H54 (cell line): ENCODE data around the gene TXNIP.
"Not testable (repeated sequence)": the region's sequence is repeated elsewhere in the genome, so short reads cannot be mapped to it uniquely, and the experiment has no call there.

Experiments used
- DNase-seq: peaks from one replicate; pipeline ENCODE4 v3.0.0; 2011; ENCODE audit warnings: low spot score, mixed read lengths; ENCODE audit not compliant: insufficient read length
- FAIRE-seq: peaks from 3 replicates; lab custom pipeline; 2011; peaks lifted over from hg19 to GRCh38; lab: Jason Lieb, UNC
- POLR2A ChIP-seq: IDR thresholded peaks from 2 replicates; pipeline ENCODE4 v1.6.1; 2011; ENCODE audit warnings: low read depth, mild to moderate bottlenecking, low read length

The TXNIP gene, protein sequence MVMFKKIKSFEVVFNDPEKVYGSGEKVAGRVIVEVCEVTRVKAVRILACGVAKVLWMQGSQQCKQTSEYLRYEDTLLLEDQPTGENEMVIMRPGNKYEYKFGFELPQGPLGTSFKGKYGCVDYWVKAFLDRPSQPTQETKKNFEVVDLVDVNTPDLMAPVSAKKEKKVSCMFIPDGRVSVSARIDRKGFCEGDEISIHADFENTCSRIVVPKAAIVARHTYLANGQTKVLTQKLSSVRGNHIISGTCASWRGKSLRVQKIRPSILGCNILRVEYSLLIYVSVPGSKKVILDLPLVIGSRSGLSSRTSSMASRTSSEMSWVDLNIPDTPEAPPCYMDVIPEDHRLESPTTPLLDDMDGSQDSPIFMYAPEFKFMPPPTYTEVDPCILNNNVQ

DNA sequence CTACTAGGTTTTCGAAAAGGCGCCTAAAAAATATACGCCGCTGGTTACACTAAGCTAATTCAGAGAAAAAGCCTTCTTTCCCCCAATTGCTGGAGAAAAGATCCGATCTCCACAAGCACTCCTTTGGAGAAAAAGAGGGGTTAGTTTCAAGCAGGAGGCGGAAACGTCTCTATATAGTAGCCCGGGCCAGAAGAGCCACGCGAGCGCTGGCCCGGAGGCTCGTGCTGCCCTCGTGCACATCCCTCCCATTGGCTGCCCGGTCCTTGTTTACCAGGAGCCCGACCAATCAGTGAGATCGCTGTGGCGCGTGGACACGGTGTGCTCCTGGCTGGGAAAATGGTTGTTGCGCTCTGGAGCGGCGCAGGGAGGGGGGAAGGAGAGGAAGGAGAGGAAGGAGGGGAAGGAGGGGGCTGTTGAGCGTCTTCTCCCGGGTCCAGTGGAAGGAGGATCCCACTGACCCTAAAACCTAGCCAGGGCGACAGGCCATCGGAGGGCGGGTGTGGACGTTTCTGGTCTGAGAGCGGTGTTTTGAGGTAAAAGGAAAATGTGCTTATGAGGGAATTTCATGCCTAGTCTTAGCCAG is at the start of gene TXNIP:
Gene TXNIP (minus strand): TSS at position 147 of the 583 bp plus-strand sequence. CDS start 313 bp downstream, outside the sequence.
- DNase-seq (peak; percentile 97), FAIRE-seq (no peak)
- peak; percentile 48; the same call in 1 of the 2 replicates for TF ChIP-seq POLR2A

- DNase-seq, result no peak
- FAIRE-seq, result no peak
- no peak for TF ChIP-seq POLR2A
These were observed 43.4 kb upstream of the TXNIP start for GRCh38 chr1:146039844-146040194.

- no peak for FAIRE-seq
- no peak for DNase-seq
- no peak for TF ChIP-seq POLR2A
These were observed 40.7 kb upstream of the TXNIP start for GRCh38 chr1:146036965-146037646.

DNA sequence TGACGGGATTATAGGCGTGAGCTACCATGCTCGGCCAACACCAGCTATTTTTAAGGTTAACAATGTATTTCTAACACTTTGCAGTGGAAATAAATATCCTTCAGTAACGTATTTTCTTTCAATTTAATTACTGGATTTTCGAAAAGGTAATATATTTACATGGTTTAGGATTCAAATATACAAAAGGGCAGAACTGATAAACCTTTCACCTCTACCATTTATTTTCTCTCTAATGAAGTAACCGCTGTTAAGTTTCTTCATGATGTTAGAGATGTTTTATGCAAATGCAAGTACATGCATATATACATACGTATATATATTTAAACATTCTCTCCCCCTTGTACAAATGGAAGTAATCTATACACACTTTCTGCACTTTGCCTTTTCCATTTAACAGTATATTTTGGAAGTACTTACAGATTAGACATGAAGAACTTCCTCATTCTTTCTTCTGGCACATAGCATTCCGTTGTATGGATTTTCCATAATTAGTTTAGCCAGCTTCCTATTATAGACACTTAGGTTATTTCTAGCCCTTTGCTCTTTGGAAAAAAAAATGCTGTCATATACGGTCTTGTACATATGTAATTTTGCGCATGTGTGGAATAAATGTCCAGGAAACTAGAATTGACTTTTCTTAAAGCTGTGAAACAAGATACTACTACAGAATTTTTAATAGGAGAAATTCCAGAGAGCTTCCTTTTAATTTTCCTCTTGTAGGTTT is 40.0 kb upstream of the TXNIP start:
- no peak for DNase-seq
- no peak for FAIRE-seq
- TF ChIP-seq POLR2A, result no peak

GRCh38 chr1:146035048-146035423 is 38.7 kb upstream of the TXNIP start:
- DNase-seq (no peak), FAIRE-seq (no peak)

DNA sequence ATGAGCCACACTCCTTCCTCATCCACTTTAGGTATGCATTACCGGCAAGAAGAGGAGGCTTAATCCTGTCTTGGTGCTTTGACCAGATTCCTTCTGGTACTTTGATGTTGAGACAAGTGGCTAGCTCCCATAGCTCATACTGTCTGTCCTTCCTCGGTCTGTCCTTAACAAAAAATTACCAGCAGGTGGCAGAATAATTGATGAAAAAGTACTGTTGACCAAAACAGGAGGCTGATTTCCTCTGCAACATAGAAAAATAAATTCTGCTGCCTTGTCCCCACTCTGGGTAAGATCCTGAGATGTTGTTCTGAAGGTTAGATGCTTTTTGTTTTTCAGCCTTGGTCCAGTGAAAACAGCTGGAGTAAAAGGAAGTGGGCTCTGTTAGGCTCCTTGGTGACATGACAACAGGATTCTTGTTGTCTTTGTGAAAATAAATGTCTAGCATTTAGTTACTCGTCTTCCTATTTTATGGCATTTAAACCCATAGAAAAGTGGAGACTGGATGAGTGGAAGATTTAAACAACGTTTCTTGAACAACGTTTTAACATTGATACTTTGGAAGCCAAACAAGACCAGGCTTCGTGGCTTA is 36.3 kb upstream of the TXNIP start:
- FAIRE-seq (no peak), DNase-seq (no peak)
- TF ChIP-seq POLR2A, result no peak

More at GRCh38 chr1:146035048-146035423, 38.7 kb upstream of the TXNIP start:
- TF ChIP-seq POLR2A, result no peak

- DNase-seq (no peak), FAIRE-seq (no peak)
- TF ChIP-seq POLR2A, result no peak
These were observed 35.1 kb upstream of the TXNIP start for GRCh38 chr1:146031476-146031875.

DNA sequence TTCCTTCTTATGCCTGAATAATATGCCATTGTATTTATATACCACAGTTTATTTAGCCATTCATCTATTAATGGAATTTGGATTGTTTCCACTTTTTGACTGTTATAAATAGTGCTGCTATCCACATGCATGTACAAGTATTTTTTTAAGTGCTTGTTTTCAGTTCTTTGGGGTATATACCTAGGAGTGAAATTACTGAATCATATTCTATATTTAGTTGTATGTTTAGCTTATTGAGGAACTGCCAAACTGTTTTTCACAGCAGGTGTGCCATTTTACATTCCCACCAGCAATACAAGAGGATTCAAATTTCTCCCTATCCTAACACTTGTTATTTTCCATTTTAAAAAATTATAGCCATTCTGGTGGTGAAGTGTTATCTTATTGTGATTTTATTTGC is 32.7 kb upstream of the TXNIP start:
- no peak for DNase-seq
- no peak for TF ChIP-seq POLR2A

GRCh38 chr1:146026650-146027049 is 30.3 kb upstream of the TXNIP start:
- not testable (repeated sequence) for DNase-seq, FAIRE-seq

More for the DNA sequence above, 32.7 kb upstream of the TXNIP start:
- FAIRE-seq, result no peak

DNA sequence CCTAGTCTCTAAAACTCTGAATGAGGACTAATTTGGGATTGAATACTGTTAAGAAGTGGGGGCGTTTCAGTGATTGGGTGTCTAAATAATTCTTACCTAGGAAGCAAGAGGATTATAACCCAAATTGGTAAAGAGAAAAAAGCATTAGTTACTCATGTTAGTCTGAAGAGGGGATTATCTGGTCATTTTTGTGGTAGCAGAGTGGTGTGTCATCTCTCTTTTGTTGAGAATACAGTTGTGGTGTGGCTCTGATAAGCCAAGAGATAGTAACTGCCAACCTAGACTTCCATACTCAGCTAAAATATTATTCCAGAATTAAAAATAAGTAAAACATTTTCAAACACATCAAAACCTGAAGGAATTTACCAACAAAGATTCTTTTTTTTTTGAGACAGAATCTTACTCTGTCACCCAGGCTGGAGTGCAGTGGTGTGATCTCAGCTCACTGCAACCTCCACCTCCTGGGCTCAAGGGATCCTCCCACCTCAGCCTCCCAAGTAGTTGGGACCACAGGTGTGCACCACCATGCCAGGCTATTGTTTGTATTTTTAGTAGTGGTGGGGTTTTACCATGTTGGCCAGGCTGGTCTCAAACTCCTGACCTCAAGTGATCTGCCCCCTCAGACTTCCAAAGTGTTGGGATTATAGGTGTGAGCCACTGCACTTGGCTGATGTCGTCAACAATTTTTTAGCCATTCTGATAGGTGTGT is 29.6 kb upstream of the TXNIP start:
- DNase-seq, FAIRE-seq: not testable (repeated sequence)

- TF ChIP-seq POLR2A, result no peak
- no peak for DNase-seq
- FAIRE-seq, result no peak
These were observed 26.2 kb upstream of the TXNIP start for GRCh38 chr1:146022403-146023127.

GRCh38 chr1:146021622-146022402 is 25.4 kb upstream of the TXNIP start, which contains the start of gene HJV:
Gene HJV, minus strand, starts transcription at chr1:146021735. Its CDS starts 1,504 bp downstream, at chr1:146020231.
- FAIRE-seq (no peak), DNase-seq (no peak)
- TF ChIP-seq POLR2A, result no peak
